ENCODE data around the gene VASN. TPM values are rescaled to one million over a fixed set of nuclear protein-coding genes. Genes with fewer than 3 reads are reported as not detected.
A peak's percentile ranks its signal among the peaks of the same experiment; 100 is the strongest.

VASN gene
- total and polyA plus RNA-seq, 5 donors from 2014 or later, result 0.14 to 0.57 TPM; not detected in 3

DNA sequence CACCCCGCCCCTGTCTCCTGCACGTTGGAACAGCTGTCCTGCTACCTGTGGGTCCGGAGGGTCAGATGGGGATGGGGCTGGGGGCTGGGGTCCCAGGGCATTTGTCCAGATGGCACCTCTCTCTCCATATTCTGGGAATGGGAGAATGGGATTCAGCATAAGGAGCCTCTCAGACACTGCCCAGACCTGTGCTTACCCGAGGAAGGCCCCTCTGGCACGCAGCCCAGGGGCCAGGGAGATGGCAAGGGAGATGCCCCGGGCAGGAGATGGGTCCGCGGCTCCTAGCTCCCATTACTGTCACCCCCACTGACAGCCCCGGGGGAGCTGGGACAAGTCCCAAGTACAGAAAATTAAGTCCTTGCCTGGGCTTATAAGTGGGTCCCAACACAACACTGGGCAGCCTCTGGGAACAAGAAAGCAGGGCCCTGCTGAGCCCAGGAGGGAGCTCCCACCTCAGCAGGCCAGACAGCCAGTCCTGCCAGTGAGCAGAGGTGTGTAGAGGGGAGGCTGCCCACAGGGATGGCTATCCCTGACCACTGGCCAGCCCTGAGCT lies 1.8 kb downstream of the VASN start:
- Mint-ChIP-seq H3K36me3 (no peaks in the 10 kb centered on the region), H3K9me3 (no peaks in the 10 kb centered on the region), H3K27me3 (no peaks in the 10 kb centered on the region), H3K27ac (no peak overlapping the region), H3K4me3 (peak overlapping the region in 2 of 4 donors; percentile 32 to 47), H3K4me1 (peaks cover 0 to 41% (median 11%) of the 10 kb centered on the region in 4 donors)
- peaks cover 8% of the 10 kb centered on the region for H3K36me3 ChIP-seq (ENCODE audit: control insufficient read depth, insufficient read depth, low read length)
- H3K27me3 ChIP-seq (ENCODE audit: control insufficient read depth, insufficient read depth, low read length), result no peaks in the 10 kb centered on the region
- DNase-seq (no peak), ATAC-seq (ENCODE audit: low read depth in 2 of 2) (no peak)
- no peak overlapping the region for H3K4me3 ChIP-seq (ENCODE audit: low read depth, low read length)
- no peak overlapping the region for H3K27ac ChIP-seq (ENCODE audit: insufficient read depth, low read length, poor library complexity, severe bottlenecking)
- H3K9me3 ChIP-seq (ENCODE audit: control insufficient read depth in 2 of 2, low read length in 2 of 2), result no peaks in the 10 kb centered on the region
- peaks cover 37% of the 10 kb centered on the region for H3K4me1 ChIP-seq (ENCODE audit: control insufficient read depth, insufficient read depth, low read length, poor library complexity, severe bottlenecking)

DNA sequence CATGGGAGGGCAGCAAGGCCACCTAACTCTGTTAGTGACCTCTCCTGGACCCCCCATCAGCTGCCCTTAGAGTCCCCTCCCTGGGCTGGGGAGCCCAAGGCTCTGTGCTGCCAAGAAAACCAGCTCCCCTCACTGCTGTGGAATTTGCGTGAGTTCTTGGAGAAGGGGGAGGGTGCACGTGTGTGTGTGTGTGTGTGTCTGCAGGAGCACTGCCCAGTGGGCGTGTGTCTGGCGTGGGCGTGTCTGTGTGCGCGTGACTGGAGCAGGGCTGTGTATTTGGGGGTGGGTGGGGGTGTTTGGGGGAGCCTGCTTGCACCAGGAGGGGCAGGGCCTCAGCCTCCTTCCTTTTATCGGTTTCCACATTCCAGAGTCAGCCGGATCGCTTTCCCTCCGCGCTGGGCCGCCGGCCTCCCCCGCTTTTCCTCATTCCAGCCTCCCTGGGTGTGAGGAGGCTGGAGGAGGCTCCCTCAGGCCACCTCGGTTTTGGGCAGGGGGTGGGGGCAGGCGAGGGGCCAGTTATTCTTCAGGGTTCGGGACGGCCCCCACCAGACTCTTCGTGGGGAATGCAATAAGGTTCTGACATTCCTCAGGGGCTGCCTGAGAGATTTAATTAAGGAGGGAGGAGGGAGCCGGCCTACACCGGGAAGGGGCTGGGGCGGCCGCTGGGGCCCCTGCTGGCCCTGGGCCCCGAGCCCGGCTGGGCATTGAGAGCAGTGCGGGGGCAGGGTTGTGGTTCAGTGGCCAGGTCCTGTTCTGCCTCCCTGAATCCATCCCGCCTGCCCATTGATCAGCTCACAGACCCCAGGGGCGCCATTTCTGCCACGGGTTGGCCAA lies 2.5 kb downstream of the VASN start:
- Mint-ChIP-seq H3K4me3 (peak overlapping the region in 3 of 4 donors; percentile 32 to 49 (median 41)), H3K36me3 (no peaks in the 10 kb centered on the region), H3K9me3 (no peaks in the 10 kb centered on the region), H3K4me1 (peaks cover 0 to 38% (median 11%) of the 10 kb centered on the region in 4 donors), H3K27me3 (no peaks in the 10 kb centered on the region), H3K27ac (peak overlapping the region in 1 of 3 donors; percentile 36)
- ATAC-seq (ENCODE audit: low read depth in 2 of 2), result no peak
- no peak for DNase-seq
- Histone ChIP-seq H3K27me3 (ENCODE audit: control insufficient read depth, insufficient read depth, low read length) (no peaks in the 10 kb centered on the region), H3K9me3 (ENCODE audit: control insufficient read depth in 2 of 2, low read length in 2 of 2) (no peaks in the 10 kb centered on the region), H3K4me1 (ENCODE audit: control insufficient read depth, insufficient read depth, low read length, poor library complexity, severe bottlenecking) (peaks cover 37% of the 10 kb centered on the region), H3K36me3 (ENCODE audit: control insufficient read depth, insufficient read depth, low read length) (peaks cover 8% of the 10 kb centered on the region), H3K27ac (ENCODE audit: insufficient read depth, low read length, poor library complexity, severe bottlenecking) (no peak overlapping the region), H3K4me3 (ENCODE audit: low read depth, low read length) (no peak overlapping the region)

DNA sequence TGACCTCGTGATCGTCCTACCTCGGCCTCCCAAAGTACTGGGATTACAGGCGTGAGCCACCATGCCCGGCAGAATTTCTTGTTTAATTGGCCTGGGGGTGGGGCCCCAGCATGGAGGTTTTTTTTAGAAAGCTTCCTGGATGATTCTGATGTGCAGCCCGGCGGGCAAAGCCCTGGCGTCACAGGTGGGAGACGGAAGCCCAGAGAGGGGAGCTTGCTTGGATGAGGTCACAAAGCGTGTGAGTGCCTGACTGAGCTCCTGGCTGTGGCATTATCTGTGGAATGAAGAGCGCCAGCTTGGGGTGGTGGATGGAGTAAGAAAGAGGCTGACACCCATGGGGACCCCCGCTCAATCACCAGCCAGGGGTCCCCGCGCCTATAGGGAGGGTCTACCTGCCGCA lies 4.1 kb downstream of the VASN start:
- H3K4me3 Mint-ChIP-seq, result no peak overlapping the region
- H3K9me3 Mint-ChIP-seq, result no peaks in the 10 kb centered on the region
- no peaks in the 10 kb centered on the region for H3K27me3 Mint-ChIP-seq
- no peak overlapping the region for H3K27ac ChIP-seq (ENCODE audit: insufficient read depth, low read length, poor library complexity, severe bottlenecking)
- H3K27ac Mint-ChIP-seq, result no peak overlapping the region
- ATAC-seq (ENCODE audit: low read depth in 2 of 2), result no peak
- no peak for DNase-seq
- no peaks in the 10 kb centered on the region for H3K27me3 ChIP-seq (ENCODE audit: control insufficient read depth, insufficient read depth, low read length)
- H3K4me1 ChIP-seq (ENCODE audit: control insufficient read depth, insufficient read depth, low read length, poor library complexity, severe bottlenecking), result peaks cover 39% of the 10 kb centered on the region
- H3K9me3 ChIP-seq (ENCODE audit: control insufficient read depth in 2 of 2, low read length in 2 of 2), result no peaks in the 10 kb centered on the region
- no peaks in the 10 kb centered on the region for H3K36me3 Mint-ChIP-seq
- H3K36me3 ChIP-seq (ENCODE audit: control insufficient read depth, insufficient read depth, low read length), result peaks cover 16% of the 10 kb centered on the region
- peaks cover 0 to 36% (median 11%) of the 10 kb centered on the region in 4 donors for H3K4me1 Mint-ChIP-seq
- no peak overlapping the region for H3K4me3 ChIP-seq (ENCODE audit: low read depth, low read length)

DNA sequence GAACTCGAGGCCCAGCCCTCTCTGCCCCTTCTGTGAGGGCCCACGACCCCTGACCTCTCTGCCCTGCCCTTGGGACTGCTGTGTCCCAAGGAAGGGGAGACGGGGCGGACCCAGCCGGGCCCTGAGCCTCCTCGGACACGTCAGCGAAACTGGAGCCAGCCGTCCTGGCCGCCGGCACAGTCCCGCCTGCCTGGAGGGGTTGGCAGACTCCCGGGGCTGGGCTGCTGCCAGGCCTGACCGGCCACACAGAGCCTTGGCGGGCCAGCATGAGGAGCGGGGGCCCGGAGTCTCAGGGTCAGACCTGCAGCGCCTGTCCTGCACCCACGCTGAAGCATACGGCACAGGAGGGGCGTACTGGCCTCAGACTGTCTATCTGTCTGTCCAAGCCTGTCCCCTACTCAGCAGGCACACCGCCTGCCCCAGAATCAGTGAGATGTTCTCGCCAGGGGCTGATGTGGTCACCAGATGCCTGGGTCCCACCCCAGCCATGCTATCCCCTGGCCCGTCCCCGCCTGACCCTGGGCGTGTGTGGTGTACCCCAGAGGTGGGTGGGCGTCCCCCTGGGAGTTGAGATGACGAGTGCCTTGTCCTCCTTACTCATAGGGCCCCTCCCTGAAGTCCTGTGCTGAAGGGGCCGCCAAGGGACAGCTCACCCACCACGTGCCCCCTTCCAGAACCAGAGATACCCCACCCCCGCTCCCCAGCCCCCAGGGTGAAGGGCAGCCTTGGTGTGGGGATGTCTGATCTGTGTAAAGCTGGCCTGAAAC lies 4.7 kb downstream of the VASN start:
- H3K36me3 ChIP-seq (ENCODE audit: control insufficient read depth, insufficient read depth, low read length), result peaks cover 22% of the 10 kb centered on the region
- ATAC-seq (ENCODE audit: low read depth in 2 of 2) (no peak), DNase-seq (no peak)
- Mint-ChIP-seq H3K36me3 (no peaks in the 10 kb centered on the region), H3K4me1 (peaks cover 0 to 36% (median 11%) of the 10 kb centered on the region in 4 donors), H3K9me3 (peaks cover 0 to 2% (median 0%) of the 10 kb centered on the region in 7 donors), H3K4me3 (no peak overlapping the region), H3K27ac (no peak overlapping the region), H3K27me3 (no peaks in the 10 kb centered on the region)
- H3K9me3 ChIP-seq (ENCODE audit: control insufficient read depth in 2 of 2, low read length in 2 of 2), result no peaks in the 10 kb centered on the region
- H3K4me3 ChIP-seq (ENCODE audit: low read depth, low read length), result no peak overlapping the region
- H3K4me1 ChIP-seq (ENCODE audit: control insufficient read depth, insufficient read depth, low read length, poor library complexity, severe bottlenecking), result peaks cover 39% of the 10 kb centered on the region
- H3K27me3 ChIP-seq (ENCODE audit: control insufficient read depth, insufficient read depth, low read length), result no peaks in the 10 kb centered on the region
- no peak overlapping the region for H3K27ac ChIP-seq (ENCODE audit: insufficient read depth, low read length, poor library complexity, severe bottlenecking)

DNA sequence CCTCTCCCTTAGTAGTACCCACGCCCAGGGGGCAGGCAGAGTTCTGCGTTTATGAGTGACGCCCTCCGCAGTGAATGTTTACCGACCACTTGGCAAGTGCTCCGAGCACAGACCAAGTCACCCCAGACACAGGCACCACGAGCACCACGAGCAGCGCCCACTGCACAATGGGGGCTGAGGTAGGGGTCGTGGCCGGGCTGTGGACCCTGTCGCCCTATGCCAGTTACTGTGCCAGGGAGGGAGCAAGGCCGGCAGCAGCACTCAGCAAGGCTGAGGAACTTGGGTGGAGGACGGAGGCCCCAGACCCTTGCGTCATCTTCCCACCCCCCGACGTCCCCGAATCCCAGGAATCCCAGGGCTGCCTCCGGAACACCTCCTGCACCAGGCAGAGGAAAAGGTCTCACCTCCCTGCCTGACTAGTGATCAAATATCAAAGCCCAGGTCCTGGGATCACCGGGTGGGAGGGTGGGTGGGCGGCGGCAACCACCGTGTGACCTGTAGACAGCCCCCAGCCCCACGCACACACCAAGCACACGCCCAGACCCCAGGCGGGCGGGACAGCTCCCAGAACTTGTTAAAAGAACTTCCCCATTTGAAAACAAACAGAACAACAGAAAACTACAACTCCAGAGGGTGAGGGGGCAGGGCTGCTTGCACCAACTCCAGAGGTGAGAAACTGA lies 5.4 kb downstream of the VASN start:
- Mint-ChIP-seq H3K9me3 (peaks cover 0 to 2% (median 0%) of the 10 kb centered on the region in 7 donors), H3K36me3 (no peaks in the 10 kb centered on the region), H3K4me3 (no peak overlapping the region), H3K4me1 (peaks cover 0 to 34% (median 11%) of the 10 kb centered on the region in 4 donors), H3K27me3 (no peaks in the 10 kb centered on the region), H3K27ac (no peak overlapping the region)
- ATAC-seq (ENCODE audit: low read depth in 2 of 2) (no peak), DNase-seq (no peak)
- Histone ChIP-seq H3K4me1 (ENCODE audit: control insufficient read depth, insufficient read depth, low read length, poor library complexity, severe bottlenecking) (peaks cover 34% of the 10 kb centered on the region), H3K27me3 (ENCODE audit: control insufficient read depth, insufficient read depth, low read length) (no peaks in the 10 kb centered on the region), H3K36me3 (ENCODE audit: control insufficient read depth, insufficient read depth, low read length) (peaks cover 23% of the 10 kb centered on the region), H3K27ac (ENCODE audit: insufficient read depth, low read length, poor library complexity, severe bottlenecking) (no peak overlapping the region), H3K9me3 (ENCODE audit: control insufficient read depth in 2 of 2, low read length in 2 of 2) (no peaks in the 10 kb centered on the region), H3K4me3 (ENCODE audit: low read depth, low read length) (no peak overlapping the region)

DNA sequence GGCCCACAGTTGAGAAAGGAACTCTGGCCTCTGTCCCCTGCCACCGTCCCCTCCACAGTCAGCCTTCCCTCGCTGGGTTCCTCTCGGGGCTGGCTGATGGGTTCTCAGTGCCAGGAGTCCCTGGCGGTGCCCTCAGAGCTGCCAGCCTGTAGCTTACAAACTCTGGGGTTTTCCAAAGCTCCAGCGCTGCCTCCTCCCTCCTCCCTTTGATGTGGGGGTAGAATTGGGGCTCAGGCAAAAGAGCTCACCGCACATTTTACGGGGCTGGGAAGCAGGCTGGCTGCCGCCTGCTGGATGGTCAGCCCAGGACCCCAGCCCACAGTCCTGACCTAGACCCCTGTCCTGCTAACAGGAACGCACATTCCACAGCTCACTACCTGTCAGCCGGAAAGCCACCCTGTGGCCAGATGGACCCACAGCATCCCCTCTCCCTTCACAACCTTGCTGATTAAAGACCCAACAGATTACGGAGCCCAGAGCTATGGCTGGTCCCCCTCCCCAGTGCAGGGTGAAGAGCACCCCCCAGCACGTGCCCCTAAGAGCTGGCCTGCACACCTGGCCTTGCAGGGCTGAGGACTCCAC lies 6.0 kb downstream of the VASN start:
- Histone ChIP-seq H3K27me3 (ENCODE audit: control insufficient read depth, insufficient read depth, low read length) (no peaks in the 10 kb centered on the region), H3K27ac (ENCODE audit: insufficient read depth, low read length, poor library complexity, severe bottlenecking) (no peak overlapping the region), H3K4me1 (ENCODE audit: control insufficient read depth, insufficient read depth, low read length, poor library complexity, severe bottlenecking) (peaks cover 28% of the 10 kb centered on the region), H3K9me3 (ENCODE audit: control insufficient read depth in 2 of 2, low read length in 2 of 2) (no peaks in the 10 kb centered on the region), H3K36me3 (ENCODE audit: control insufficient read depth, insufficient read depth, low read length) (peaks cover 25% of the 10 kb centered on the region), H3K4me3 (ENCODE audit: low read depth, low read length) (no peak overlapping the region)
- ATAC-seq (ENCODE audit: low read depth in 2 of 2) (no peak), DNase-seq (no peak)
- no peak overlapping the region for H3K27ac Mint-ChIP-seq
- no peak overlapping the region for H3K4me3 Mint-ChIP-seq
- H3K27me3 Mint-ChIP-seq, result no peaks in the 10 kb centered on the region
- no peaks in the 10 kb centered on the region for H3K36me3 Mint-ChIP-seq
- H3K4me1 Mint-ChIP-seq, result peaks cover 0 to 28% (median 8%) of the 10 kb centered on the region in 4 donors
- H3K9me3 Mint-ChIP-seq, result peaks cover 0 to 2% (median 0%) of the 10 kb centered on the region in 7 donors

GRCh38 chr16:4378161-4378666 lies 6.6 kb downstream of the VASN start:
- DNase-seq, result no peak
- Mint-ChIP-seq H3K4me3 (peak overlapping the region in 1 of 4 donors; percentile 15), H3K27ac (no peak overlapping the region)

More at GRCh38 chr16:4378161-4378666, 6.6 kb downstream of the VASN start:
- H3K36me3 ChIP-seq (ENCODE audit: control insufficient read depth, insufficient read depth, low read length), result peaks cover 28% of the 10 kb centered on the region
- ATAC-seq (ENCODE audit: low read depth in 2 of 2), result no peak
- H3K27ac ChIP-seq (ENCODE audit: insufficient read depth, low read length, poor library complexity, severe bottlenecking), result no peak overlapping the region
- H3K9me3 ChIP-seq (ENCODE audit: control insufficient read depth in 2 of 2, low read length in 2 of 2), result no peaks in the 10 kb centered on the region
- H3K4me3 ChIP-seq (ENCODE audit: low read depth, low read length), result no peak overlapping the region
- H3K4me1 Mint-ChIP-seq, result peaks cover 0 to 23% (median 6%) of the 10 kb centered on the region in 4 donors
- H3K4me1 ChIP-seq (ENCODE audit: control insufficient read depth, insufficient read depth, low read length, poor library complexity, severe bottlenecking), result peaks cover 22% of the 10 kb centered on the region
- H3K27me3 Mint-ChIP-seq, result no peaks in the 10 kb centered on the region
- H3K9me3 Mint-ChIP-seq, result peaks cover 0 to 2% (median 0%) of the 10 kb centered on the region in 7 donors
- H3K36me3 Mint-ChIP-seq, result no peaks in the 10 kb centered on the region
- H3K27me3 ChIP-seq (ENCODE audit: control insufficient read depth, insufficient read depth, low read length), result no peaks in the 10 kb centered on the region
